ENCODE measurements around the gene IDH2. TPM values are rescaled to one million over a fixed set of nuclear protein-coding genes. Genes with fewer than 3 reads are reported as not detected.
"Not testable (repeated sequence)": the region's sequence is repeated elsewhere in the genome, so short reads cannot be mapped to it uniquely, and the experiment has no call there.

Gene IDH2
- total RNA-seq, 1 experiment from 2014 or later: 74.4 TPM

DNA sequence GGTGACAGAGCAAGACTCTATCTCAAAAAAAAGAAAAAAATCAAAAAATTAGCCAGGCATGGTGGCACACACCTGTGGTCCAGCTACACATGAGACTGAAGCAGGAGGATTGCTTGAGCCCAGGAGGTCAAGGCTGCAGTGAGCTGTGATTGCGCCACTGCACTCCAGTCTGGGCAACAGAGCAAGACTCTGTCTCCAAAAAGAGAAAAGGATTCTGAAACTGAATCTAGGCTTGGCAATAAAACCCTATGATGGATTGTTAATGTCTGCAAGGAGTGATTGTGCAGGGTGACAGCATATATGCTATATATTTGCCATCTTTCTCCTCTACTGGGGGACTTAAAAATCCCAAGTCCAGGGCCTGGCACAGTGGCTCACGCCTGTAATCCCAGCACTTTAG is 31.6 kb downstream of the IDH2 start:
- H3K27me3 ChIP-seq (ENCODE audit: control insufficient read depth, insufficient read depth, low read length); H3K36me3 ChIP-seq (replicated peaks; ENCODE audit: control insufficient read depth, insufficient read depth, low read length); H3K4me3 ChIP-seq (ENCODE audit: insufficient read depth, low read depth, low read length); DNase-seq: not testable (repeated sequence)

DNA sequence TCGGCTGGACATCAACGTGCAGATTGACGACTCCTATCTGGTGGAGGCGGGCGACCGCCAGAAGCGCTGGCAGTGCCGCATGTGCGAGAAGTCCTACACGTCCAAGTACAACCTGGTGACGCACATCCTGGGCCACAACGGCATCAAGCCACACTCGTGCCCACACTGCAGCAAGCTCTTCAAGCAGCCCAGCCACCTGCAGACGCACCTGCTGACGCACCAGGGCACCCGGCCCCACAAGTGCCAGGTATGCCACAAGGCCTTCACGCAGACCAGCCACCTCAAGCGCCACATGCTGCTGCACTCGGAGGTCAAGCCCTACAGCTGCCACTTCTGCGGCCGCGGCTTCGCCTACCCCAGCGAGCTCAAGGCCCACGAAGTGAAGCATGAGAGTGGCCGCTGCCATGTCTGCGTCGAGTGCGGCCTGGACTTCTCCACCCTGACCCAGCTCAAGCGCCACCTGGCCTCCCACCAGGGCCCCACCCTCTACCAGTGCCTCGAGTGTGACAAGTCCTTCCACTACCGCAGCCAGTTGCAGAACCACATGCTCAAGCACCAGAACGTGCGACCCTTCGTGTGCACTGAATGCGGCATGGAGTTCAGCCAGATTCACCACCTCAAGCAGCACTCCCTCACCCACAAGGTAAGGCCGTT is 34.2 kb downstream of the IDH2 start:
- Histone ChIP-seq H3K36me3 (replicated peaks; ENCODE audit: control insufficient read depth, insufficient read depth, low read length) (peaks cover 2% of the 10 kb centered on the region), H3K4me3 (ENCODE audit: insufficient read depth, low read depth, low read length) (no peak overlapping the region), H3K27me3 (ENCODE audit: control insufficient read depth, insufficient read depth, low read length) (no peaks in the 10 kb centered on the region)
- DNase-seq: no peak

DNA sequence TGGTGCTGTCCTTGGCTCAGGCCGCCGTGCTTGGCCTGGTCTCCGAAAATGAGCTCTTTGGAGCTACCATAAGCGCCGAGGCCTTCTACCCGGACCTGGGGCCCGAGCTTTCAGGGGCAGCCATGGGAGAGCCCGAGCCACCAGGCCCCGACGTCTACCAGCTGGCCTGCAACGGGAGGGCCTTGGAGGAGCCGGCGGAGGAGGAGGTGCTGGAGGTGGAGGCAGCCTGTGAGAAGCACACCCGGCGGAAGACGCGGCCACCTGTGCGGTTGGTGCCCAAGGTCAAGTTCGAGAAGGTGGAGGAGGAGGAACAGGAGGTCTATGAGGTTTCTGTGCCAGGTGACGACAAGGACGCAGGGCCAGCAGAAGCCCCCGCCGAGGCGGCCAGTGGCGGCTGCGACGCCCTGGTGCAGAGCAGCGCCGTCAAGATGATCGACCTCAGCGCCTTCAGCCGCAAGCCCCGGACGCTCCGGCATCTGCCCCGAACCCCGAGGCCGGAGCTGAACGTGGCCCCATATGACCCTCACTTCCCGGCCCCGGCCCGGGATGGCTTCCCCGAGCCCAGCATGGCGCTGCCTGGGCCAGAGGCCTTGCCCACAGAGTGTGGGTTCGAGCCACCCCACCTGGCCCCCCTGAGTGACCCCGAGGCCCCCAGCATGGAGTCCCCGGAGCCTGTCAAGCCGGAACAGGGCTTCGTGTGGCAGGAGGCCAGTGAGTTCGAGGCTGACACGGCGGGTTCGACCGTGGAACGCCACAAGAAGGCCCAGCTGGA is 34.9 kb downstream of the IDH2 start:
- Histone ChIP-seq H3K27me3 (ENCODE audit: control insufficient read depth, insufficient read depth, low read length) (no peaks in the 10 kb centered on the region), H3K36me3 (replicated peaks; ENCODE audit: control insufficient read depth, insufficient read depth, low read length) (peaks cover 2% of the 10 kb centered on the region), H3K4me3 (ENCODE audit: insufficient read depth, low read depth, low read length) (no peak overlapping the region)
- no peak for DNase-seq

DNA sequence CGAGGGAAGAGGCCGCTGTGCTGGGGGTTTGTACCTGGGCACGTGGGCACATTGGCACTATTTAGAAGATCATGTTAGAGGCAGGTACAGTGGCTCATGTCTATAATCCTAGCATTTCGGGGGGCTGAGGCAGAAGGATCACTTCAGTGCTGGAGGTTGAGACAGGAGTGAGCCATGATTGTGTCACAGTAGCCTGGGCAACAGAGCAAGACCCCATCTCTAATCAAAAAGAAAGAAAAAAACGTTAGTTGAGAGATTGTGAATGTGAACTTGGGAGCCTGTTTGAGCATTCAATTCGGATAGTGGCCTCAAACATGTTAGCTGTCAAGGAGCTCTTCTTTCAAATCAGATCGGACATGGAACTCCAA is 36.6 kb downstream of the IDH2 start:
- no peak for DNase-seq
- Histone ChIP-seq H3K27me3 (ENCODE audit: control insufficient read depth, insufficient read depth, low read length) (no peaks in the 10 kb centered on the region), H3K4me3 (ENCODE audit: insufficient read depth, low read depth, low read length) (no peak overlapping the region), H3K36me3 (replicated peaks; ENCODE audit: control insufficient read depth, insufficient read depth, low read length) (peaks cover 2% of the 10 kb centered on the region)

DNA sequence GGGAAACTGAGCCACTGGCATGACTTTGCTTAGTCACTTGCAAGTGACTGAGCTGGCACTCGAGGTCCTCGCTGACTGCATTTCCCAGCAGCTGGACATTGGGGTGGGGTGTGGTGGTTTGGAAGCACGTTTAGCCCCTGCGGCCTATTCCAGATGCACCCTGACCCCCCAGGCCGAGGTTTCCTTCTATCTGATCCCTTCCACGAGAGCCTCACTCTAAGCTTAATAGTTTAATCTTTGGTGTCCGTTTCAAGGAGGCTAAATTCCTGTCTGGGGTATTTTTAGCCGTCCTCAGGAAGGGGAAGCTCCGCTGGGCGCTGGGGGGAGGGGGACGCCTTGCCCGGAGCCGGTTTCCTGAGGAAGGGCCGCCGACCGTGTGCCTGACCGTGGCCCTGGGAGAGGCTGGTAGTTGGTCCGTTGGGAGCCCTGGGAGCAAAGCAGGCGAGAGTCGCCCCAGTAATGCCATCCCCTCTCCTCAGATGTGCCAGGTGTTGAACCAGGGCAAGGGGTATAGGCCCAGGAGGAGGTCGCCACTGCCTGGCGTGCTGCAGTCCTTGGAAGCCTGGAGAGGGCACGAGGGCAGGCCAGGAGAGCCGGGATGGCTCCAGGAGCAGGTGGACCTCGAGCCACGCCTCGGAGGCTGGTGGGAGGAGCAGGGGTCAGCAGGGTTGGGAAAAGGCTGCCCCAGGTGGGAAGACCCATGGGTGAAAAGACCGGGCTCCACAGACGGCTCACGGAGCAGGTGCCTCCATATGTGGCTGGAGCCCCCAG is 37.2 kb downstream of the IDH2 start:
- peak; percentile 79 for DNase-seq
- H3K4me3 ChIP-seq (ENCODE audit: insufficient read depth, low read depth, low read length): no peak overlapping the region
- H3K27me3 ChIP-seq (ENCODE audit: control insufficient read depth, insufficient read depth, low read length): no peaks in the 10 kb centered on the region
- peaks cover 2% of the 10 kb centered on the region for H3K36me3 ChIP-seq (replicated peaks; ENCODE audit: control insufficient read depth, insufficient read depth, low read length)

DNA sequence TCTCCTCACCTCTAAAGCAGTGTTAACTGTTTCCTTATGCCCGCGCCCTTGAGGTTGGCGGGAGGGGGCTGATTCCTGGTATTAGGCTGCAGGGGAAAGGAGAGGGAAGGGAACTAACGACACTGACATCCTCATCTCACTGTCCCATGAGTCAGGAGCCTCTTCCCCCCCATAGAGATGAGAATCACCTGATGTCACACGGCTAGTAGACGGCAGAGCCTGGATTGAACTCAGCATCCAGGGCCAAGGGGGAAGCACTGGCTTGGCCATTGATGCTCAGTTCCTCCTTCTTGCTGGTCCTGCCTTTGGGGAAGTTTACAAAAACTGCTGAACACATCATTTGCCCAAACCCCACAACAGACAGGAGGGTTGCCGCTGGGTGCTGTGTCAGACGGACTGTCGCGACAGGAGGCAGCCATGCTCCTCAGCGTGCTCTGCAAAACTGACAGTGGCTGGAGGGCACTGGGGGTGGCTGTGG is 38.5 kb downstream of the IDH2 start:
- H3K4me3 ChIP-seq (ENCODE audit: insufficient read depth, low read depth, low read length): no peak overlapping the region

DNA sequence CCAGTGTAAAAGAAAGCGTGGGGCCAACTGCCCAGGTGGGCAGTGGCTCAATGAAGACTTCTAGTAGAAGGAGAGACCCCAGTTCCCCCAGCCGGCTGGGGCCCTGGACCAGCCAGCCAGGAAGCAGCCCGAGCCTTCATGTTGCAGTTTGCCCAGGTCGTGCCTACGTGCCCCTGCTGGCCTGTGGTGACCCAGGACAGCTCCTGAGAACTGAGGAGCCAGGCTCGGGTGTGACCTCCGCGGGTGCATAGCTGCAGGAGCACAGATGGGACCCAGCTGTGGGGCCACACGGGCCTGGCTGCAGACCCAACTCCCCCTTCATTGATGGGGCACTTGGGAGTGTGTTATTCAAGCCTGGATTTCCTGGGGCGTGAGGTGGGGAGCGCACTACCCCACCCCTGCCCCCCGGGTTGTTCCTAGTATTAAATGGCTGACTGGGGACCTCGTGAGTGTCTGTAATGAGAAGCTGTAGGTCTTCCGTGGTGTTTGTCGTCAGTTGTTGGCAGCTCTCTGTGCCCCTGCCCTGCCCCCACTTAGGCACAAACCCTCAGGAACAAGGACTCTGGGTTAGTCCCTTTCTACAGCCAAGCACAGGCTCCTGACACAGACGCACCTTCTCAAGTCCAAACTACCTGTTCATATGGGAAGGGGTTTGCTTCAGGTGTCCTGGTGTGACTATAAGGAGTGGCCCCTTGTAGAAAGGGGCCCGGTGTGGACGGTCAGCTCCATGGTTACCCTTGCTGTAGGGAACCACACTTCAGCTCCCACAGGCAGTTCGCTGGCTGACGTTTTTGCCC is 39.1 kb downstream of the IDH2 start:
- no peak for DNase-seq
- no peaks in the 10 kb centered on the region for H3K27me3 ChIP-seq (ENCODE audit: control insufficient read depth, insufficient read depth, low read length)
- H3K36me3 ChIP-seq (replicated peaks; ENCODE audit: control insufficient read depth, insufficient read depth, low read length): peaks cover 2% of the 10 kb centered on the region
- no peak overlapping the region for H3K4me3 ChIP-seq (ENCODE audit: insufficient read depth, low read depth, low read length)

More for the DNA sequence above, 38.5 kb downstream of the IDH2 start:
- no peak for DNase-seq
- Histone ChIP-seq H3K27me3 (ENCODE audit: control insufficient read depth, insufficient read depth, low read length) (no peaks in the 10 kb centered on the region), H3K36me3 (replicated peaks; ENCODE audit: control insufficient read depth, insufficient read depth, low read length) (peaks cover 2% of the 10 kb centered on the region)

DNA sequence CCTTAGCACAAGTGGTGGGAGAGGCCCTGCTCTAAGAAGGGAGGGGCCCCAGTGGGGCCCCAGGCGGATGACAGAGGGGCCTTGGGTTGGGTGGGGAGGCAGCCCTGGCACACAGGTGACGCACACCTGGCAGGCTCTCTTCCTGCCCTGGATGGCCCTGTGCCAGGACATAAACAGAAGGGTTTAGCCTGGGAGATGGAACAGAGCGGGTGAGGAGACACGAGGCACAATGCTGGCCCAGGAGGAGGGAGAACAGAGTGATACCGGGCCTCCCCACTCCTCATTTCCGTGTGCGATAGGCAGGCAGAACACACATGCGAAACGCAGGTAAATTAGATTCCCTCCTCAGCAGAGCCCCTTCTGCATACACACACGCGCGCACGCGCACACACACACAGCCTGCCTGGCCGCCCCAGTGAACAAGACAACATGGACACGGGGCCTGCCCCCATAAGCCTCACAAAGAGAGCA is 39.8 kb downstream of the IDH2 start:
- Histone ChIP-seq H3K27me3 (ENCODE audit: control insufficient read depth, insufficient read depth, low read length) (no peaks in the 10 kb centered on the region), H3K36me3 (replicated peaks; ENCODE audit: control insufficient read depth, insufficient read depth, low read length) (no peaks in the 10 kb centered on the region)
- DNase-seq: no peak

DNA sequence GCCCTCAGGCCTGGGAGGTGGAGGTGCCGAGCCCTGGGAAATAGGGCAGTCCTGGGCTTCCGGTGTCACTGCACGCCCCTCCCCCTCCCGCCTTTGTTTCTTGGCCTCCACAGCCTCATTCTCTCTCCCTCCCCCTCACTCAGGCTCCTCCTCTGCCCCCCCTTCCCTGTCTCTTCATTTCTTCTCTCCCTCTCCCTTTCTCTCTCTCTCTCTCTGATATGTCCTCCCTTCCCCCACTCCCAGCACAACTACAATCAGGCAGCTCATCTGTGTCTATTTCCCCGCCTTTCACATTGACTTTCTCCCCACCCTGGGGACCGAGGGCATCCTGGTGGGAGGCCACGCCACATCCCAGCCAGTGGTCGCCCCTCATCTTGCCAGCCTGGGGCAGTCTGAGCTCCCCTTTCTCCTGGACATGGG is 40.2 kb downstream of the IDH2 start:
- Histone ChIP-seq H3K27me3 (ENCODE audit: control insufficient read depth, insufficient read depth, low read length) (no peaks in the 10 kb centered on the region), H3K4me3 (ENCODE audit: insufficient read depth, low read depth, low read length) (no peak overlapping the region), H3K36me3 (replicated peaks; ENCODE audit: control insufficient read depth, insufficient read depth, low read length) (no peaks in the 10 kb centered on the region)
- peak; percentile 88 for DNase-seq

More for the DNA sequence above, 39.8 kb downstream of the IDH2 start:
- no peak overlapping the region for H3K4me3 ChIP-seq (ENCODE audit: insufficient read depth, low read depth, low read length)

DNA sequence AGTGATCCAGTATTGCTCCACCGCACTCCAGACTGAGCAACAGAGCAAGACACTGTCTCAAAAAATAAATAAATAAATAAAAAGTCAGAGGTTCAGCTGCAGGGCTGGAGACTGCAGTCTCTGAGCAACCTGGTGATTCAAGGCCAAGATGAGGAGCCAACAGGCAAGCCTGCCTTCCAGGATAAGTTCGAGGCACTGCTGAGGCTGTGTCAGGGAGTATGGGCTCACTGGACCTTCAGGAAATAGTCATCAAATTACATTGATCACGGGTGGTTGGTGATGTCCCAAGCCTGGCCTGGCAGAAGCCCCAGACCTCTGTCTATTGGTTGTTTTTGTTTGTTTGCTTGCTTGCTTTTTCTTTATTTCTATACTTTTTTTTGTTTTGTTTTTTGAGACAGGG is 41.5 kb downstream of the IDH2 start:
- no peaks in the 10 kb centered on the region for H3K27me3 ChIP-seq (ENCODE audit: control insufficient read depth, insufficient read depth, low read length)
- no peaks in the 10 kb centered on the region for H3K36me3 ChIP-seq (replicated peaks; ENCODE audit: control insufficient read depth, insufficient read depth, low read length)
- DNase-seq: no peak
- no peak overlapping the region for H3K4me3 ChIP-seq (ENCODE audit: insufficient read depth, low read depth, low read length)

DNA sequence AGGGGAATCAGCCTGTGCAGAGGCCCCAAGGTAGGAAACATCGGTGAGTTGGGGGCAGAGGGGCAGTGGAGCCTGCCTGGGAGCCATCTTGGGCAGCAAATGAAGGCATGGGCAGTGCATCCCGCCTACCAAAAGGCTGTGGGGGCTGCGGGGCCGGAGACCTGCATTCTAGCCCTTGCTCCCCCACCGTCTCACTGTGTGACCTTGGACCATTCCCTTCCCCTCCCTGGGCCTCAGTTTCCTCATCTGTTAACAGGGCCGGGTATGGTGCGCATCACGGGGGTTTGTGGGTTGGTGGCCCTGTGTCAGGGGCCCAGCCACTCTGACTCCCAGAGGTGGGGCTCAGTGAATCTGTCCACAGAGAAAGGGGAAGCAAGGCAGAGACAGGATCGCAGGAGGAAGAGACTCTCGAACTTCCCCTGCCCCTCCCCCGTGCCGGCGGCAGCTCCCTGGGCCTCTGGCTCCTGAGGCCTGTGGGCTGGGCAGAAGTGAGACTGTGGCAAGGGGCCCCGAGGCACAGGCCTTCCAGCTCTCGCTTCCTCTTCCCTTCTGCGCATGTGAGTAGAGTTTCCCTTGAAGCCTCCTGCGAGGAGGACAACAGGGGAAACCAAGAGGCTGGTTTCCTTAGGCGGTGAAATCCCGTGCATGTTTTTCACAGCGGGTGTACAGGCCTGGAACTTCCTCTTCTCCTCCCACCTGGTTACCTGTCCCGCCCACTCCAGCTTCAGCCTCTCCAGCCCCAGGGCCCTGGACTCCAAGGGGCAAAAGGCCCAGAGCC is 42.9 kb downstream of the IDH2 start:
- H3K4me3 ChIP-seq (ENCODE audit: insufficient read depth, low read depth, low read length): no peak overlapping the region
- peak; percentile 82 for DNase-seq
- no peaks in the 10 kb centered on the region for H3K36me3 ChIP-seq (replicated peaks; ENCODE audit: control insufficient read depth, insufficient read depth, low read length)
- no peaks in the 10 kb centered on the region for H3K27me3 ChIP-seq (ENCODE audit: control insufficient read depth, insufficient read depth, low read length)

DNA sequence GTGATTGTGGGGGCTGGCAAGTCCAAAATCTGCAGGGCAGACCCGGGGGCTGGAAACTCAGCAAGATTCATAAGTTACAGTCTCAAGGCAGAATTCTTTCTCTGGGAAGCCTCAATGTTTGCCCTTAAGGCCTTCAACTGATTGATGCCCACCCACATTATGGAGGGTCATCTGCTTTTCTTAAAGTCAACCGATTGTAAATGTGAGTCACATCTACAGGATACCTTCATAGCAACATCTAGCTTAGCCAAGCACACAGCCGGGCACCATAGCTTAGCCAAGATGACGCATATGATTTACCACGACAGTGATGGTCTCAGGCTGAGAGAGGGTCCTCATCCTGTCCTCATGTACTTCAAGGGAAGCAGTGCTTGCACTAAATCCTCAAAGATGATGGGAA is 43.5 kb downstream of the IDH2 start:
- Histone ChIP-seq H3K36me3 (replicated peaks; ENCODE audit: control insufficient read depth, insufficient read depth, low read length) (no peaks in the 10 kb centered on the region), H3K4me3 (ENCODE audit: insufficient read depth, low read depth, low read length) (no peak overlapping the region), H3K27me3 (ENCODE audit: control insufficient read depth, insufficient read depth, low read length) (no peaks in the 10 kb centered on the region)
- no peak for DNase-seq

DNA sequence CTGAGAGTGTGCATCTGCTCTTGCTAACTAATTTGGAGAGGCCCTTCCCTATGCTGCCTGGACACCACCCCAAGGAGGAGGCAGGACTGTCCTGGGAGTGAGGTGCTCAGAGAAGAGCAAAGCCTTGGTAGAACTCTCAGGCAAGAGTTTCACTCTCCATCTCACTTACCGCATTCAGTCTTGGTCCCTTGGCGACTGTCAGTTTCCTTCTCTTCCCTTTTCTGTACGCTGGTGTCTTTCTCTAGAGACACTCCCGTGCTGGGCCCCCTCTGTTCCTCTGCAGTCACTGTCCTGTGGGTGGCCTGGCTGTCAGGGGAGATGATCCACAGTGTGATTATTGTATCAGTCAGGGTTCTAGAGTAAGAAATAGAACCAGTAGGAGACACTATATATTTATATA is 44.0 kb downstream of the IDH2 start:
- Histone ChIP-seq H3K4me3 (ENCODE audit: insufficient read depth, low read depth, low read length) (no peak overlapping the region), H3K27me3 (ENCODE audit: control insufficient read depth, insufficient read depth, low read length) (no peaks in the 10 kb centered on the region), H3K36me3 (replicated peaks; ENCODE audit: control insufficient read depth, insufficient read depth, low read length) (no peaks in the 10 kb centered on the region)
- DNase-seq: no peak

Measured in H7 (cell line).